AG09309 (cell line): ENCODE measurements around the gene KIAA0825.

Source experiments
- DNase-seq: peaks from one replicate; pipeline ENCODE4 v3.0.0-alpha.2; 2010; ENCODE audit warnings: low read depth
- H3K4me3 ChIP-seq: 2 replicates; pipeline ENCODE4 v1.5.1; 2011; ENCODE audit warnings: mild to moderate bottlenecking, low read depth, low read length, moderate library complexity; ENCODE audit not compliant: control insufficient read depth
- TF ChIP-seq, protein P1 (sequence below): IDR thresholded peaks from 2 replicates; pipeline ENCODE4 v1.5.1; 2011; ENCODE audit warnings: mild to moderate bottlenecking, low read depth, low read length, inconsistent platforms; ENCODE audit not compliant: insufficient read depth, control insufficient read depth; ENCODE audit errors: missing control alignments

Gene KIAA0825

DNA sequence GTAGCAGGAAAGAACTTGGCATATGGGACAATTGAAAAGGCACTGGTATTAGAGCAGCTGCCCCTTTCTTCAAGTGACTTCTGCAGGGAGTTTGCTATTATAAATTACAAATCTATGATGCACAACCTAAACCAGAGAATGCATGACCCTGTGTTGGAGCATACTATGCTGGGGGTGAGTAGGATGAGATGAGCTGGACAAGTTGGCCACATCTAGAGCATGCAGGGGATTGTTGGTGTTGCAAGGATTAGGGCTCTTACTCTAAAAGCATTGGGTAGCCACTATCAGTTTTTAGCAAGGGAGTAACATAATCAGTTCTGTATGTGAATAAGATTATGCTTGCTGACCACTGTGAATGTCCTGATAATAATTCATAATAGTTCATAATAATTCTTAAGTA, 186.7 kb downstream of the KIAA0825 start:
- DNase-seq = no peak
- no peak overlapping the region for H3K4me3 ChIP-seq
- TF ChIP-seq, protein P1, sequence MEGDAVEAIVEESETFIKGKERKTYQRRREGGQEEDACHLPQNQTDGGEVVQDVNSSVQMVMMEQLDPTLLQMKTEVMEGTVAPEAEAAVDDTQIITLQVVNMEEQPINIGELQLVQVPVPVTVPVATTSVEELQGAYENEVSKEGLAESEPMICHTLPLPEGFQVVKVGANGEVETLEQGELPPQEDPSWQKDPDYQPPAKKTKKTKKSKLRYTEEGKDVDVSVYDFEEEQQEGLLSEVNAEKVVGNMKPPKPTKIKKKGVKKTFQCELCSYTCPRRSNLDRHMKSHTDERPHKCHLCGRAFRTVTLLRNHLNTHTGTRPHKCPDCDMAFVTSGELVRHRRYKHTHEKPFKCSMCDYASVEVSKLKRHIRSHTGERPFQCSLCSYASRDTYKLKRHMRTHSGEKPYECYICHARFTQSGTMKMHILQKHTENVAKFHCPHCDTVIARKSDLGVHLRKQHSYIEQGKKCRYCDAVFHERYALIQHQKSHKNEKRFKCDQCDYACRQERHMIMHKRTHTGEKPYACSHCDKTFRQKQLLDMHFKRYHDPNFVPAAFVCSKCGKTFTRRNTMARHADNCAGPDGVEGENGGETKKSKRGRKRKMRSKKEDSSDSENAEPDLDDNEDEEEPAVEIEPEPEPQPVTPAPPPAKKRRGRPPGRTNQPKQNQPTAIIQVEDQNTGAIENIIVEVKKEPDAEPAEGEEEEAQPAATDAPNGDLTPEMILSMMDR = no peak

DNA sequence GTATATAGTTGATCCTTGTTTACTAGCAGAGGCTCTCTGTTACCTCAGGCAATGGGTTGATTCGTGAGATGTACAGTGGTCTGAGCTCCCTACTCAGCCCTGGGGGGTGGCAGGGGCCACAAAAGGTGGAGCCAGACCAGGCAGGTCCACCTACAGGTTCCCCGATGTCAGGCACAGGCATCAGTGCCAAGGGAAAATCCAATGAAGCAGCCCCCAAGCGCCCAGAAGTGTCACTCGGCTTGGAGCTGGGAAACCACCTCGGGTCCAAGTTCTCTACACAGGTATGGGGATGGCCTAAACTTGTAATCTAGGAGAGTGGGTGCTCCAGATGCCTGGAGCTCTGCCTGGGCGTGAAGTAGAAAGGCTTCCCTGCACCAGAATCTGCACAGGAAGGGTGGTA, 188.8 kb downstream of the KIAA0825 start:
- no peak overlapping the region for H3K4me3 ChIP-seq
- TF ChIP-seq, protein P1 = no peak
- no peak for DNase-seq

DNA sequence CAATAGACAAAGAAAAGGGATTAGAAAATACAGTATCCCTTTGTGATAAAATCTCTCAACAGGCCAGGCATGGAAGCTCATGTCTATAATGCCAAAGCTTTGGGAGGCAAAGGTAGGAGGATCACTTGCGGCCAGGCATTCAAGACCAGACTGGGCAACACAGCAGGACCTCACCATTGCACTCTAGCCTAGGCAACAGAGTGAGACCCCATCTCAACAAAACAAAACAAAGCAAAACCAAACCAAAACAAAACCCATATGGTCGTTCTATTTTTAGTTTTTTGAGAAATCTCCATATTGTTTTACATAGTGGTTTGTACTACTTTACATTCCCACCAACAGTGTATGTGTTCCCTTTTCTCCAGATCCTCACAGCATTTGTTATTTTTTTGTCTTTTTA, 193.0 kb downstream of the KIAA0825 start:
- TF ChIP-seq, protein P1 = no peak
- no peak for DNase-seq
- no peak overlapping the region for H3K4me3 ChIP-seq

DNA sequence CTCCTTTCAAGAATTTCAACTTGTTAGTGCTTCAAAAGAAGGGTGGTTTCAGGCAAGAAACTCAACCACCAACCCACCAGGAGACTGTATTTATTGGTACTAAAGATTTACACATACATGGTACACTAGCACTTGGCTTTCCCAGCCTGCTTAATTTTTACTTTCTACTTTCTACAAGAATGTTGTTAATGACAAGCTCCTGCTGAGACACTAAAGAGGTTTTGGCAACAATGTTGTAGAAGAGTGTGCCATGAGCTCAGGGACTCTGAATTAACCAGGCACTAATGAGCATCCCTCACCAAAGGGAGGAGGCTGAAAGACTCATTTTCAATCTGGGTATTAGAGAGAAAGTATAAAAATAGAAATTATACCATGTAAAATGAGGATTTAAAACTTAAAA, 195.0 kb downstream of the KIAA0825 start:
- no peak for DNase-seq
- H3K4me3 ChIP-seq = no peak overlapping the region
- TF ChIP-seq, protein P1 = no peak

DNA sequence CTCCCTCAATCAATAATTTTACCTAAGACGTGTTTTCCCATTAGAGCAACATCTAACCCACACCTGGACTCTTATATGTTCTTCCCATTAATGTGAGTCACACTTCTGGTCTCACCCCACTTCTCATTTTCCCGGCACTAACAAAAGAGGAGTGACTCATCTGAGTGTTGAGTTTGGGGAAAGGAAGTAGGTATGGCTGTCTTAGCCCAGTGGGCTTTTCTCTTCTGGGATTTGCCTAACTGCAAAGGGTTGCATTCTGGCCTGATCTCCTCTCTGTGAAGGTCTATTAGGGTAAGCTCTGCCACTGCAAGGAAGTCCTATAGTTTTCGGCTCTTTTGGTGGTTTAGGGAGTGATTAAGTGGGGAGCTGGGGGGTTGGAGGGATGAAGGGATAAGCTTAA, 195.6 kb downstream of the KIAA0825 start:
- peak; percentile 2 for DNase-seq
- TF ChIP-seq, protein P1 = no peak
- no peak overlapping the region for H3K4me3 ChIP-seq

DNA sequence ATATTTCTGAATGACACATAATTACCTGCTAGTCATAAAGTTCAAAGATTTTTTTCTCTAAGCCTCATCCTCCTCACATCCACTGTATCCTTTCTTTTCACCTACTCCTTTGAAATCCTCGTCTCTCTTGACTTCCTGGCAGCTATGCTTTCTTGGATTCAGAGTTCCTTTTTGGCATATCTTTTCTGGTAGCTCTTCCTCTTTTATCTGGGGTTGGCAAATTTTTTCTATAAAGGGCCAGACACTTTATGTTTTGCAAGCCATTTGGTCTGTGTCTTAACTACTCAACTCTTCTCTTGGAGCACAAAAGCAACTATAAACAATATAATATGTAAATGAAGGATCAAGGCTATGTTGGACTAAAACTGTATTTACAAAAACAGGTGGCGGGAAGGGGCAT, 197.5 kb downstream of the KIAA0825 start:
- TF ChIP-seq, protein P1 = no peak
- no peak for DNase-seq
- H3K4me3 ChIP-seq = no peak overlapping the region

DNA sequence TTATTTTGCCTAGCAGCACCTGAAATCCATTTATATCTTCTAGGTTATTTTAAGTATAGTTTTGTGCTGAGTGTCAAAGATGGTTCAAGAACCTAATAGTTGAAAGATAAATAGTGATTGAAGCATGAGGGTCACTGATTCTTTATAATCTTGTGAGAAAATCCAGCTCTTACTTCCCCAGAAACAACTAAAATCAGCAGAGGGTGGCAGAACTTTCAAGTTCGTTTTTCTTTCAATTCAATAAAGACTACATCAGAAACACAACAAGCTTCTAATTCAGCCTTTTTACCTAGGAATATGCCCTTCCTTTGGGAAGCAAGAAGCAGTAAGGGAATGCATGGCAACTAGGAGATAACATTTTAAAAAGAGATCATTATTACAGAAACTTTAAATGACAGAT, 202.6 kb downstream of the KIAA0825 start:
- DNase-seq = no peak
- TF ChIP-seq, protein P1 = no peak
- no peak overlapping the region for H3K4me3 ChIP-seq
